WI38 (cell line): Measurements from ENCODE around the gene PTX4.

ENCODE experiments used
- H3K4me3 ChIP-seq: 2 replicates; pipeline ENCODE4 v1.5.1; 2011; ENCODE audit warnings: low read depth, mild to moderate bottlenecking, control low read depth, low read length
- CTCF ChIP-seq: IDR thresholded peaks from 2 replicates; pipeline ENCODE4 v1.5.1; 2012; ENCODE audit warnings: low read depth, mild to moderate bottlenecking, control low read depth, low read length

The PTX4 gene

GRCh38 chr16:1520461-1520860 lies 31.7 kb upstream of the PTX4 start:
- no peak for TF ChIP-seq CTCF
- no peak overlapping the region for H3K4me3 ChIP-seq

- no peak for TF ChIP-seq CTCF
- no peak overlapping the region for H3K4me3 ChIP-seq
Observed at GRCh38 chr16:1519831-1520230, 31.1 kb upstream of the PTX4 start.

- no peak overlapping the region for H3K4me3 ChIP-seq
- TF ChIP-seq CTCF = no peak
Observed at GRCh38 chr16:1518626-1519135, 29.9 kb upstream of the PTX4 start.

GRCh38 chr16:1514507-1514906 lies 25.8 kb upstream of the PTX4 start:
- H3K4me3 ChIP-seq = no peak overlapping the region
- TF ChIP-seq CTCF = no peak

GRCh38 chr16:1512774-1513173 lies 24.0 kb upstream of the PTX4 start:
- no peak overlapping the region for H3K4me3 ChIP-seq
- no peak for TF ChIP-seq CTCF

GRCh38 chr16:1511662-1512569 lies 23.2 kb upstream of the PTX4 start:
- TF ChIP-seq CTCF = no peak
- H3K4me3 ChIP-seq = no peak overlapping the region

GRCh38 chr16:1510941-1511351 lies 22.2 kb upstream of the PTX4 start:
- TF ChIP-seq CTCF = no peak
- no peak overlapping the region for H3K4me3 ChIP-seq
